Superior temporal gyrus (tissue), 1 donor: ENCODE results near the gene ANKRD28.

ENCODE experiments used
- DNase-seq: peaks from one replicate; pipeline ENCODE4 v3.0.0-alpha.2; 2016; ENCODE audit errors: extremely low spot score

Gene ANKRD28

GRCh38 chr3:15666277-15666676 is 131.5 kb downstream of the ANKRD28 start:
- DNase-seq: no peak

GRCh38 chr3:15665510-15666150 is 132.1 kb downstream of the ANKRD28 start:
- no peak for DNase-seq

GRCh38 chr3:15664144-15664543 is 133.6 kb downstream of the ANKRD28 start:
- no peak for DNase-seq

- DNase-seq: no peak
Measured at GRCh38 chr3:15660055-15660935, 137.5 kb downstream of the ANKRD28 start.

GRCh38 chr3:15659254-15659975 is 138.4 kb downstream of the ANKRD28 start:
- DNase-seq: no peak

- DNase-seq: no peak
Measured at GRCh38 chr3:15657016-15657415, 140.8 kb downstream of the ANKRD28 start.

GRCh38 chr3:15656342-15656741 is 141.4 kb downstream of the ANKRD28 start:
- no peak for DNase-seq

GRCh38 chr3:15654891-15655290 is 142.9 kb downstream of the ANKRD28 start:
- peak; percentile 93 for DNase-seq

- DNase-seq: no peak
Measured at GRCh38 chr3:15654127-15654526, 143.7 kb downstream of the ANKRD28 start.

GRCh38 chr3:15653321-15653720 is 144.5 kb downstream of the ANKRD28 start:
- no peak for DNase-seq

- no peak for DNase-seq
Measured at GRCh38 chr3:15651396-15651795, 146.4 kb downstream of the ANKRD28 start.

GRCh38 chr3:15649858-15650257 is 147.9 kb downstream of the ANKRD28 start:
- DNase-seq: no peak

- DNase-seq: no peak
Measured at GRCh38 chr3:15649341-15649740, 148.4 kb downstream of the ANKRD28 start.

- peak; percentile 59 for DNase-seq
Measured at GRCh38 chr3:15647611-15648167, 150.1 kb downstream of the ANKRD28 start.

GRCh38 chr3:15646851-15647511 is 150.8 kb downstream of the ANKRD28 start:
- DNase-seq: peak; percentile 46

- no peak for DNase-seq
Measured at GRCh38 chr3:15645740-15646501, 151.9 kb downstream of the ANKRD28 start.

- DNase-seq: no peak
Measured at GRCh38 chr3:15645246-15645645, 152.5 kb downstream of the ANKRD28 start.

GRCh38 chr3:15638891-15639262 is 158.9 kb downstream of the ANKRD28 start:
- no peak for DNase-seq

- no peak for DNase-seq
Measured at GRCh38 chr3:15638193-15638890, 159.4 kb downstream of the ANKRD28 start.
